Natural killer cell (primary cell): ENCODE results near the gene FBXW5. TPM values are rescaled to one million over a fixed set of nuclear protein-coding genes. Genes with fewer than 3 reads are reported as not detected.

Experiments used
- ATAC-seq, 3 donors: fragments of 150-1000 bp in 2 of 3; fragments of 200-7000 bp in 1 of 3; cut with Tn5 transposase; 1 replicate in 1 of 3; 2 replicates in 2 of 3; pipeline ENCODE4 v1.10.0; 2021; ENCODE audit warnings: mild to moderate bottlenecking in 2 of 3, moderate library complexity in 2 of 3
- DNase-seq, 2 donors: peaks; one replicate each; pipeline versions ENCODE4 v3.0.0 to v3.0.0-alpha.2; 2013 to 2021; ENCODE audit warnings: mixed read lengths in 1 of 2
- H3K27ac ChIP-seq: one replicate; pipeline ENCODE4 v1.5.1; 2013; ENCODE audit warnings: mild to moderate bottlenecking, low read length
- H3K27me3 ChIP-seq: one replicate; pipeline ENCODE4 v1.6.1; 2013; ENCODE audit warnings: low read length; ENCODE audit not compliant: control insufficient read depth, insufficient read depth
- H3K36me3 ChIP-seq: one replicate; pipeline ENCODE4 v1.6.1; 2013; ENCODE audit warnings: low read length; ENCODE audit not compliant: control insufficient read depth, insufficient read depth
- H3K4me1 ChIP-seq: one replicate; pipeline ENCODE4 v1.6.1; 2013; ENCODE audit warnings: low read length; ENCODE audit not compliant: control insufficient read depth, insufficient read depth
- H3K4me3 ChIP-seq: one replicate; pipeline ENCODE4 v1.5.1; 2013; ENCODE audit warnings: low read length
- H3K9me3 ChIP-seq: one replicate; pipeline ENCODE4 v1.6.1; 2013; ENCODE audit warnings: low read length; ENCODE audit not compliant: control insufficient read depth, insufficient read depth
- H3K27ac Mint-ChIP-seq, 2 donors: one replicate each; pipeline ENCODE4 v1.8.0; 2022; ENCODE audit warnings: mild to moderate bottlenecking in 2 of 2, mixed read lengths in 2 of 2, moderate library complexity in 1 of 2
- H3K27me3 Mint-ChIP-seq, 2 donors: one replicate each; pipeline ENCODE4 v1.8.0; 2022; ENCODE audit warnings: low read depth in 2 of 2, mixed read lengths in 2 of 2
- H3K36me3 Mint-ChIP-seq: one replicate; pipeline ENCODE4 v1.8.0; 2022; ENCODE audit warnings: mixed read lengths
- H3K4me1 Mint-ChIP-seq, 2 donors: one replicate each; pipeline ENCODE4 v1.8.0; 2022; ENCODE audit warnings: mixed read lengths in 2 of 2
- H3K4me3 Mint-ChIP-seq: one replicate; pipeline ENCODE4 v1.8.0; 2022; ENCODE audit warnings: mild to moderate bottlenecking, moderate library complexity, mixed read lengths
- H3K9me3 Mint-ChIP-seq, 2 donors: one replicate each; pipeline ENCODE4 v1.8.0; 2022; ENCODE audit warnings: mixed read lengths in 2 of 2
- WGBS: methylation state at CpG from one replicate; pipeline ENCODE4 v1.1.7; 2013; ENCODE audit warnings: missing lambda C conversion rate; ENCODE audit not compliant: insufficient coverage; 5-methylcytosine and 5-hydroxymethylcytosine counted together
- intact Hi-C: fragments of 100-400 bp; cut with micrococcal nuclease; formaldehyde crosslinking; loops from one replicate; pipeline ENCODE4 v1.14.2; 2022
- total RNA-seq, 4 donors: library from RNA; stranded (reverse); fragments of 120-200 nt in 1 of 4; gene quantifications; one replicate each; pipeline versions ENCODE4 v1.2.3 to v1.2.4, GENCODE V29; 2013 to 2022
- TF ChIP-seq, protein P1 (sequence below): fragments of 200-600 bp; IDR thresholded peaks from one replicate; pipeline ENCODE4 v1.8.0; 2022; ENCODE audit warnings: antibody characterized with exemption

FBXW5 gene
- total RNA-seq, 3 donors from 2014 or later (not counting 1 experiment from before 2014, with no cell fraction given), result 117 to 144 (median 136) TPM

GRCh38 chr9:136975644-136976043 lies 31.1 kb upstream of the FBXW5 start:
- no peaks in the 10 kb centered on the region for H3K9me3 ChIP-seq
- H3K36me3 ChIP-seq, result no peaks in the 10 kb centered on the region
- peak overlapping the region; percentile 51 for H3K27ac ChIP-seq
- no peaks in the 10 kb centered on the region for H3K36me3 Mint-ChIP-seq
- ATAC-seq, result peak; percentile 11 to 19 (median 17)
- H3K9me3 Mint-ChIP-seq, result no peaks in the 10 kb centered on the region
- peak overlapping the region; percentile 26 for H3K4me3 ChIP-seq
- no peaks in the 10 kb centered on the region for H3K27me3 ChIP-seq
- DNase-seq, result peak in 1 of 2 donors; percentile 55
- H3K27me3 Mint-ChIP-seq, result no peaks in the 10 kb centered on the region
- H3K4me1 ChIP-seq, result peaks cover 59% of the 10 kb centered on the region
- peaks cover 6 to 39% of the 10 kb centered on the region in 2 donors for H3K4me1 Mint-ChIP-seq
- peak overlapping the region; percentile 83 for H3K4me3 Mint-ChIP-seq
- 10% methylated on average over 14 of the region's 14 CpGs for WGBS
- peak overlapping the region; percentile 78 to 80 for H3K27ac Mint-ChIP-seq
- TF ChIP-seq, protein P1, sequence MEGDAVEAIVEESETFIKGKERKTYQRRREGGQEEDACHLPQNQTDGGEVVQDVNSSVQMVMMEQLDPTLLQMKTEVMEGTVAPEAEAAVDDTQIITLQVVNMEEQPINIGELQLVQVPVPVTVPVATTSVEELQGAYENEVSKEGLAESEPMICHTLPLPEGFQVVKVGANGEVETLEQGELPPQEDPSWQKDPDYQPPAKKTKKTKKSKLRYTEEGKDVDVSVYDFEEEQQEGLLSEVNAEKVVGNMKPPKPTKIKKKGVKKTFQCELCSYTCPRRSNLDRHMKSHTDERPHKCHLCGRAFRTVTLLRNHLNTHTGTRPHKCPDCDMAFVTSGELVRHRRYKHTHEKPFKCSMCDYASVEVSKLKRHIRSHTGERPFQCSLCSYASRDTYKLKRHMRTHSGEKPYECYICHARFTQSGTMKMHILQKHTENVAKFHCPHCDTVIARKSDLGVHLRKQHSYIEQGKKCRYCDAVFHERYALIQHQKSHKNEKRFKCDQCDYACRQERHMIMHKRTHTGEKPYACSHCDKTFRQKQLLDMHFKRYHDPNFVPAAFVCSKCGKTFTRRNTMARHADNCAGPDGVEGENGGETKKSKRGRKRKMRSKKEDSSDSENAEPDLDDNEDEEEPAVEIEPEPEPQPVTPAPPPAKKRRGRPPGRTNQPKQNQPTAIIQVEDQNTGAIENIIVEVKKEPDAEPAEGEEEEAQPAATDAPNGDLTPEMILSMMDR, result peak; percentile 44
- intact Hi-C loops, result no loop called here

DNA sequence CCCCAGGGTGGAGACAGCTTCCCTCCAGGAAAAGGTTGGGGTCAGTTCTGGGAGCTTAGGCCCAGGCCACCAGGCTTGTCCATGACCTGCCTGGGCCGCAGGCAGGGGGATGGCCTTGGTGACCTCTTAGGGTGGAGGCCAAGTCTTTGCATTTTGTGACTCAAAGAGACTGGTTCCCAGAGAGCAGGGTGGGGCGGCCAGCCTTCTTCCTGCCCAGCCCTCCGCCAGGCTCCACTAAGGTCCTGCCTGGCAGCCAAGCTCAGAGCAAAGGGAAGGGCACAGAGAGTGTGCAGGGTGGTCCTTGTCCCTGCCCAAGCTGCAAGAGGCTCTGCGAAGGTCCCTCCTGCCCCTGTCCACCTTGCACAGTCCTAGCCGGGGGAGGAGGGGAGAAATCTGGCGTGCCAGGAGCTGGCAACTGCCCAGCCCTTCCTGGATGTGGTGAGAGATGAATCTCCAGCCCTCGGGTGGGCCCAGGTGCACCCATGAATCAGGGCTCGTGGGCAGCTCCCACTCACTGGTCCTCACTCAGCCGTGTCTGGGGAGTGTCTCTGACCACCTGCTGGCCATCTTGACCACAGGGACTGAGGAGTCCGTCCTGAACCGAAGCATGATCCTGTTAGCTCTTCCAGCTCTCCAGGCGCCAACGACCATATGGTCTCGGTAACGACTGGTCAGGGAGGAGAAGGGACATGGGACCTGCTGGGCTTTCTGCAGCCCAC lies 30.4 kb upstream of the FBXW5 start:
- TF ChIP-seq, protein P1, result no peak
- Mint-ChIP-seq H3K27me3 (no peaks in the 10 kb centered on the region), H3K36me3 (no peaks in the 10 kb centered on the region), H3K4me3 (peak overlapping the region; percentile 83), H3K4me1 (peaks cover 6 to 41% of the 10 kb centered on the region in 2 donors), H3K9me3 (no peaks in the 10 kb centered on the region), H3K27ac (peak overlapping the region; percentile 78 to 80)
- H3K4me3 ChIP-seq, result peak overlapping the region; percentile 26
- no peak for ATAC-seq
- H3K4me1 ChIP-seq, result peaks cover 59% of the 10 kb centered on the region
- peak overlapping the region; percentile 51 for H3K27ac ChIP-seq
- intact Hi-C loops, result no loop called here
- WGBS, result 34% methylated on average over 15 of the region's 15 CpGs
- DNase-seq, result peak in 1 of 2 donors; percentile 45
- no peaks in the 10 kb centered on the region for H3K27me3 ChIP-seq
- no peaks in the 10 kb centered on the region for H3K9me3 ChIP-seq
- no peaks in the 10 kb centered on the region for H3K36me3 ChIP-seq

DNA sequence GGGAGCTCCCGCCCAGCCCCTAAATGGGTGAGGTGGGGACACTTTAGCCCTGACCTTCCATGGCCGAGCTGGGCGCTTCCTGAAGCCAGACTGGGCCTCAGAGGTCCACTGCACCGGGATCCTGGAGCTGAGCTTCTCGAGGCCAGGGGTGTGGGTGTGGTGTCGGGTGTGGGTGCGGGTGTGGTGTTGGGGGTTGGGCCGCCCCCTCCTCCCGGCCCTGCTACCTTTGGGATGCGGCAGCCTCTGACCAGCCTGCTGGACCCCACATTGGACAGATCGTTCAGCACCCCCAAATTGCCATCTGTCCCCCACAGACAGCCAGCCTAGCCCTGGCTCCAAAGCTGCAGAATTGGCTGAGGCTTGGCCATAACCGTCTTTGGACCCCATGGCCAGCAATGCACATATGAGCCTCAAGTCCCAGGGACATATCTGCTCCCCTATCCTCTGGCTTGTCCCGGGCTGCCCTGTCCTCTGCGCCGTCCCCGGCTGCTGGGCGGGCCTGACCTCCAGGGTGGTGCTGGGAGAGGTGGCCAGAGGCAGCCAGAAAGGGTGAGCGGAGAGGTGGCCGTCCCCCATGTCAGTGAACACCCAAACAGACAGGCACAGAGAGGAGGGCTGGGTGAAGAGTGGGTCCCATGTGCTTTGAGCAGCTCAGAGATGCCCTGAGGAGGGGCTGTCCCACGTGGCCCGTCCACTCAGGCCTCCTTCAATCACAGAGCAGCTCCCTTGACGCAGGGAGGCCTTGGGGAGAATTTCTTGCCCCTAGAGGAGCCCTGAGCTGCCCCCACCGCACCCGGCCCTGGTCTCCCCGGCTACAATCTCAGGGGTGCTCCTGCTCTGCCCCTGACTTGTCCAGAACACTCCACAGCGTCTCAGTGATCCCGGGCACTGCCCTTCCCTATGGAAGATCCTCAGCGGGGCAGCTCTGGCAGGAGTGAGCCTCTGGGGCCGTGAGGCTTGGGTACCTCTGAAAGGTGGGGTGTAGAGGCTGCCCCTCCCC lies 29.4 kb upstream of the FBXW5 start:
- peaks cover 6 to 42% of the 10 kb centered on the region in 2 donors for H3K4me1 Mint-ChIP-seq
- H3K9me3 ChIP-seq, result no peaks in the 10 kb centered on the region
- DNase-seq, result no peak
- WGBS, result 91% methylated on average over 29 of the region's 29 CpGs
- TF ChIP-seq, protein P1, result no peak
- peaks cover 59% of the 10 kb centered on the region for H3K4me1 ChIP-seq
- no peak for ATAC-seq
- H3K27ac Mint-ChIP-seq, result peak overlapping the region in 1 of 2 donors; percentile 38
- H3K4me3 ChIP-seq, result no peak overlapping the region
- no peak overlapping the region for H3K4me3 Mint-ChIP-seq
- no peaks in the 10 kb centered on the region for H3K36me3 Mint-ChIP-seq
- intact Hi-C loops, result no loop called here
- H3K27ac ChIP-seq, result peak overlapping the region; percentile 51
- H3K27me3 Mint-ChIP-seq, result no peaks in the 10 kb centered on the region
- no peaks in the 10 kb centered on the region for H3K9me3 Mint-ChIP-seq
- no peaks in the 10 kb centered on the region for H3K27me3 ChIP-seq
- no peaks in the 10 kb centered on the region for H3K36me3 ChIP-seq
